HCT116 (cell line): ENCODE data around the gene IARS1. TPM values are rescaled to one million over a fixed set of nuclear protein-coding genes. Genes with fewer than 3 reads are reported as not detected.

Source experiments
- ATAC-seq: fragments of 200-7000 bp; cut with Tn5 transposase; 2 replicates; pipeline ENCODE4 v1.9.1; 2020; ENCODE audit warnings: mild to moderate bottlenecking, moderate library complexity
- BruUV-seq: library from RNA; stranded (reverse); fragments of 400-500 nt; replicated peaks from 2 replicates; lab custom pipeline; 2021; lab: Mats Ljungman, UMichigan
- CTCF ChIA-PET: fragments of 300-600 bp; sonication (Branson Sonifier 250); formaldehyde crosslinking; loops from one replicate; lab custom pipeline; 2021; ENCODE audit warnings: antibody characterized with exemption; lab: Charles Lee
- POLR2A ChIA-PET: fragments of 300-600, 350-600 bp; sonication (Branson Sonifier 250); formaldehyde crosslinking; loops from one replicate; lab custom pipeline; 2021; ENCODE audit warnings: antibody characterized with exemption; lab: Charles Lee
- RAD21 ChIA-PET, 2 experiments: fragments of 300-600 bp; sonication (Branson Sonifier 250); formaldehyde crosslinking; loops; one replicate each; lab custom pipeline; 2023; ENCODE audit warnings: low total read pairs in 2 of 2; ENCODE audit not compliant: uncharacterized antibody in 2 of 2, unreplicated experiment in 2 of 2, low non-redundant PET in 1 of 2; lab: Charles Lee
- DNase-seq: peaks from one replicate; pipeline ENCODE4 v3.0.0-alpha.2; 2010; ENCODE audit warnings: low read depth, low spot score
- H2AFZ ChIP-seq: fragments of 200-600 bp; shearing (Covaris generic), sonication (generic); 2 replicates; pipeline ENCODE4 v1.6.1; 2017; ENCODE audit warnings: low read depth, mixed run types, mixed read lengths, antibody characterized with exemption, low read length; ENCODE audit not compliant: poor library complexity, severe bottlenecking
- H3K27ac ChIP-seq: 2 replicates; pipeline ENCODE4 v1.5.1; 2012; ENCODE audit warnings: low read depth, low read length
- H3K27me3 ChIP-seq: fragments of 200-600 bp; sonication (generic); 2 replicates; pipeline ENCODE4 v1.6.1; 2016; ENCODE audit warnings: mixed run types, low read length, mixed read lengths; ENCODE audit not compliant: insufficient read depth
- H3K36me3 ChIP-seq, 2 experiments: fragments of 200-500 bp in 1 of 2; fragments of 200-600 bp in 1 of 2; sonication (Bioruptor generic) in 1 of 2; sonication (generic) in 1 of 2; 2 replicates each; pipeline versions ENCODE4 v1.5.1 to v1.6.1; 2014 to 2016; ENCODE audit warnings: low read length in 2 of 2, inconsistent platforms in 1 of 2, mixed read lengths in 1 of 2, mixed run types in 1 of 2; ENCODE audit not compliant: insufficient read depth in 2 of 2, control insufficient read depth in 1 of 2
- H3K4me1 ChIP-seq, 2 experiments: fragments of 200-600 bp in 1 of 2; sonication (generic) in 1 of 2; 2 replicates each; pipeline versions ENCODE4 v1.5.1 to v1.6.1; 2012 to 2017; ENCODE audit warnings: low read length in 2 of 2, inconsistent platforms in 1 of 2, mild to moderate bottlenecking in 1 of 2, mixed read lengths in 1 of 2, mixed run types in 1 of 2, moderate library complexity in 1 of 2; ENCODE audit not compliant: insufficient read depth in 2 of 2, control insufficient read depth in 1 of 2
- H3K4me2 ChIP-seq: fragments of 200-600 bp; sonication (generic); 2 replicates; pipeline ENCODE4 v1.6.1; 2017; ENCODE audit warnings: mixed run types, low read length, mixed read lengths
- H3K4me3 ChIP-seq, 2 experiments: fragments of 200-600 bp in 1 of 2; sonication (generic) in 1 of 2; replicated peaks in 1 of 2; 2 replicates each; pipeline ENCODE4 v1.5.1; 2011 to 2016; ENCODE audit warnings: low read length in 2 of 2, control low read depth in 1 of 2, low read depth in 1 of 2, mild to moderate bottlenecking in 1 of 2, mixed read lengths in 1 of 2, mixed run types in 1 of 2
- H3K79me2 ChIP-seq: fragments of 200-600 bp; sonication (generic); 2 replicates; pipeline ENCODE4 v1.6.1; 2017; ENCODE audit warnings: mild to moderate bottlenecking, mixed run types, low read length, moderate library complexity, mixed read lengths; ENCODE audit not compliant: insufficient read depth
- H3K9ac ChIP-seq: fragments of 200-600 bp; sonication (generic); 2 replicates; pipeline ENCODE4 v1.6.1; 2016; ENCODE audit warnings: low read length, mixed read lengths
- H3K9me2 ChIP-seq: fragments of 200-600 bp; sonication (generic), shearing (Covaris generic); 2 replicates; pipeline ENCODE4 v1.6.1; 2017; ENCODE audit warnings: mixed run types, mild to moderate bottlenecking, moderate library complexity; ENCODE audit not compliant: insufficient read depth
- H3K9me3 ChIP-seq, 2 experiments: fragments of 200-500 bp in 1 of 2; fragments of 200-600 bp in 1 of 2; sonication (Bioruptor generic) in 1 of 2; sonication (generic) in 1 of 2; 2 replicates each; pipeline ENCODE4 v1.6.1; 2014 to 2017; ENCODE audit warnings: low read length in 2 of 2, mixed read lengths in 2 of 2, inconsistent platforms in 1 of 2, low read depth in 1 of 2, mild to moderate bottlenecking in 1 of 2, mixed run types in 1 of 2, moderate library complexity in 1 of 2; ENCODE audit not compliant: control insufficient read depth in 1 of 2, insufficient read depth in 1 of 2
- H4K20me1 ChIP-seq: fragments of 200-600 bp; sonication (generic), shearing (Covaris generic); 2 replicates; pipeline ENCODE4 v1.6.1; 2017; ENCODE audit warnings: mixed run types, mild to moderate bottlenecking, moderate library complexity; ENCODE audit not compliant: insufficient read depth
- CEBPB ChIP-seq: IDR thresholded peaks from 2 replicates; pipeline ENCODE4 v1.6.1; 2012; ENCODE audit warnings: low read depth
- FOSL1 ChIP-seq: IDR thresholded peaks from 2 replicates; pipeline ENCODE4 v1.6.1; 2012; ENCODE audit warnings: low read depth
- POLR2AphosphoS5 ChIP-seq: IDR thresholded peaks from 2 replicates; pipeline ENCODE4 v1.6.1; 2011; ENCODE audit warnings: mild to moderate bottlenecking, low read depth, low read length, moderate library complexity
- SIN3A ChIP-seq: IDR thresholded peaks from 2 replicates; pipeline ENCODE4 v1.6.1; 2012; ENCODE audit warnings: low read depth
- SRF ChIP-seq: IDR thresholded peaks from 2 replicates; pipeline ENCODE4 v1.6.1; 2012; ENCODE audit warnings: low read depth
- TCF7L2 ChIP-seq: IDR thresholded peaks from 2 replicates; pipeline ENCODE4 v1.7.0; 2011; ENCODE audit warnings: borderline replicate concordance, inconsistent platforms; ENCODE audit not compliant: insufficient read depth, insufficient read length; ENCODE audit errors: extremely low read depth
- ZFX ChIP-seq: fragments of 450-650 bp; IDR thresholded peaks from 2 replicates; pipeline ENCODE4 v1.6.1; 2017
- intact Hi-C: fragments of 100-400 bp; cut with micrococcal nuclease; formaldehyde crosslinking; loops from 2 replicates; pipeline ENCODE4 v1.10.0; 2022
- total RNA-seq: library from RNA; stranded (reverse); gene quantifications from one replicate; pipeline ENCODE4 v1.2.1, GENCODE V29; 2021; ENCODE audit not compliant: unreplicated experiment
- TF ChIP-seq, protein P1 (sequence below), 3 experiments: fragments of 200-600 bp in 1 of 3; sonication (generic) in 1 of 3; IDR thresholded peaks in 2 of 3; conservative IDR thresholded peaks in 1 of 3; 2 replicates each; pipeline ENCODE4 v1.5.1; 2012 to 2017; ENCODE audit warnings: low read depth in 2 of 3, low read length in 2 of 3, antibody characterized with exemption in 1 of 3, borderline replicate concordance in 1 of 3, control low read depth in 1 of 3, mild to moderate bottlenecking in 1 of 3, mixed read lengths in 1 of 3, mixed run types in 1 of 3, moderate library complexity in 1 of 3; ENCODE audit not compliant: insufficient read depth in 1 of 3

Gene IARS1
- total RNA-seq, 1 experiment from 2014 or later: 279 TPM

DNA sequence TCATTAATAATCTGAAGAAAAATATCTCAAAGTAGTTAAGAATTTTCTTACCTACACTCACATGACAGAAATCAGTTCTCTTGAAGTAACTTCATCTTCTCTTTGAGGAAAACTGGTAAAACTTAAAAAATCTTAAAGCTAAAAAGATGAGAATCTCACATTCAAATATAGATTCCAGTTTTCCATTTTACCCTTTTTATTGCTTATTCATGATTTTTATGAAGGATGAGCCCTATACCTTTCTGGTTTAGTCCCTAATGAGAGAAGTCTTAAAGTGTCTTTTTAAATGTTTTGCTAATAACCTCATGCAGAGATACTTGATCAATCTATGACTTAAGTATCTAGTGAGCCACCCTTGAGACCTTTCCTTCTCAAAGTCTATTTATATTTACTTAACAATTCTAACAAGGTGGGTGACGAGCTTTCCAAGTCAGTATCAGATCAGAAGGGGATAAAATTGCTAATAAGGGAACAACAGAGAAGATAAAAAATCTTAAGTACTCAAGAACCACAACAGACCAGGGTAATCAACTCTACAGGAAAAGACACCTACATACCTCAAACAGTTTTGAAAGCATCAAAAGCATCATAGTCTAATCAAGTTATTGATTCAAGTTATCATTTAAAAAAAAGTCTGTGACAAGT is 2.6 kb downstream of the IARS1 start (continued):
- TF ChIP-seq, protein P1, sequence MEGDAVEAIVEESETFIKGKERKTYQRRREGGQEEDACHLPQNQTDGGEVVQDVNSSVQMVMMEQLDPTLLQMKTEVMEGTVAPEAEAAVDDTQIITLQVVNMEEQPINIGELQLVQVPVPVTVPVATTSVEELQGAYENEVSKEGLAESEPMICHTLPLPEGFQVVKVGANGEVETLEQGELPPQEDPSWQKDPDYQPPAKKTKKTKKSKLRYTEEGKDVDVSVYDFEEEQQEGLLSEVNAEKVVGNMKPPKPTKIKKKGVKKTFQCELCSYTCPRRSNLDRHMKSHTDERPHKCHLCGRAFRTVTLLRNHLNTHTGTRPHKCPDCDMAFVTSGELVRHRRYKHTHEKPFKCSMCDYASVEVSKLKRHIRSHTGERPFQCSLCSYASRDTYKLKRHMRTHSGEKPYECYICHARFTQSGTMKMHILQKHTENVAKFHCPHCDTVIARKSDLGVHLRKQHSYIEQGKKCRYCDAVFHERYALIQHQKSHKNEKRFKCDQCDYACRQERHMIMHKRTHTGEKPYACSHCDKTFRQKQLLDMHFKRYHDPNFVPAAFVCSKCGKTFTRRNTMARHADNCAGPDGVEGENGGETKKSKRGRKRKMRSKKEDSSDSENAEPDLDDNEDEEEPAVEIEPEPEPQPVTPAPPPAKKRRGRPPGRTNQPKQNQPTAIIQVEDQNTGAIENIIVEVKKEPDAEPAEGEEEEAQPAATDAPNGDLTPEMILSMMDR (IDR thresholded peaks at IDR 0.05 in 2 of 3, conservative IDR thresholded peaks at IDR 0.05 in 1 of 3; ENCODE audit: borderline replicate concordance in 1 of 3, insufficient read depth in 1 of 3, low read depth in 2 of 3, low read length in 2 of 3): no peak

DNA sequence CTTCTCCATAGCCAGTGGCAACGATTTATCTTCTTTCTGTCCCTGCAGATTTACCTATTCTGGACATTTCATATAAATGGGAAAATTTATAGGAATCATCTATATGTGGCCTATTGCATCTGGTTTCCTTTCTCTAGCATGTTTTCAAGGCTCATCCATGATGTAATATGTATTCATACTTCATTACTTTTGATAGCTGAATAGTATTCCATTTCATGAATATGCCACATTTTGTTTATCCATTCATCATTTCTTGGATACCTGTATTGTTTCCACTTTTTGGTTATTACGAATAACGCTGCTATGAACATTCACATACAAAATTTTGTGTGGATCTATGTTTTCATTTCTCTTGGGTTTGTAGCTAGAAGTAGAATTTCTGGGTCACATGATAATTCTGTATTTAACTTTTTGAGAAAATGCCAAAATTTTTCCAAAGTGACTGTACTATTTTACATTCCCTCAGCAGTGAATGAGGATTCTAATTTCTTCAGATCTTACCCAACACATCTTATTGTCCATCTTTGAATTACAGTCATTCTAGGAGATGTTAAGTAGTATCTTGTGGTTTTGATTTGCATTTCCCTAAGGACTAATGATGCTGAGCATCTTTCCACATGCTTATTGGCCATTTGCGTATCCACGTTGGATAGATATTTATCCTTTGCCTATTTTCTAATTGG is 3.6 kb downstream of the IARS1 start:
- POLR2A ChIA-PET: no interaction called here
- Histone ChIP-seq H3K4me3 (no peak overlapping the region), H3K79me2 (peaks cover 95% of the 10 kb centered on the region), H3K4me1 (peaks cover 5 to 22% of the 10 kb centered on the region in 2 experiments; a peak in 3 of 4 replicates), H3K9ac (no peak overlapping the region), H3K4me2 (no peak overlapping the region), H3K9me3 (no peaks in the 10 kb centered on the region), H3K9me2 (no peaks in the 10 kb centered on the region), H3K36me3 (peaks cover 26 to 53% of the 10 kb centered on the region in 2 experiments), H3K27me3 (no peaks in the 10 kb centered on the region), H3K27ac (no peak overlapping the region), H4K20me1 (peaks cover 25% of the 10 kb centered on the region; the same call in 1 of the 2 replicates), H2AFZ (no peak overlapping the region)
- intact Hi-C loops: no loop called here
- BruUV-seq: no TSS peak
- RAD21 ChIA-PET: no interaction called here
- no peak for TF ChIP-seq SRF
- no peak for TF ChIP-seq TCF7L2
- TF ChIP-seq SIN3A: no peak
- no peak for TF ChIP-seq FOSL1
- TF ChIP-seq, protein P1 (IDR thresholded peaks at IDR 0.05 in 2 of 3, conservative IDR thresholded peaks at IDR 0.05 in 1 of 3; ENCODE audit: borderline replicate concordance in 1 of 3, insufficient read depth in 1 of 3, low read depth in 2 of 3, low read length in 2 of 3): no peak
- no peak for TF ChIP-seq CEBPB
- TF ChIP-seq ZFX: no peak
- no peak for TF ChIP-seq POLR2AphosphoS5
- no peak for DNase-seq
- no peak for ATAC-seq
- CTCF ChIA-PET: no interaction called here
